CD14-positive monocyte (primary cell): Measurements from ENCODE around the gene POLR3K. TPM values are rescaled to one million over a fixed set of nuclear protein-coding genes. Genes with fewer than 3 reads are reported as not detected.
"Not testable (repeated sequence)": the region's sequence is repeated elsewhere in the genome, so short reads cannot be mapped to it uniquely, and the experiment has no call there.

ENCODE experiments used
- DNase-seq, 3 donors: peaks; one replicate each; pipeline ENCODE4 v3.0.0-alpha.2; 2011 to 2022
- H2AFZ ChIP-seq: 2 replicates; pipeline ENCODE4 v1.6.0; 2012; ENCODE audit warnings: mild to moderate bottlenecking, low read depth, low read length, inconsistent platforms; ENCODE audit not compliant: insufficient read depth, poor library complexity, severe bottlenecking
- H3K27ac ChIP-seq, 2 donors: 1 replicate in 1 of 2; 2 replicates in 1 of 2; pipeline ENCODE4 v1.5.1; 2012 to 2013; ENCODE audit warnings: low read length in 2 of 2, control low read depth in 1 of 2, inconsistent platforms in 1 of 2, low read depth in 1 of 2, mild to moderate bottlenecking in 1 of 2
- H3K27me3 ChIP-seq, 2 donors: one replicate each; pipeline versions ENCODE4 v1.6.0 to v1.6.1; 2011 to 2013; ENCODE audit warnings: low read length in 2 of 2; ENCODE audit not compliant: control insufficient read depth in 2 of 2, insufficient read depth in 2 of 2
- H3K36me3 ChIP-seq, 2 donors: replicated peaks in 1 of 2; 1 replicate in 1 of 2; 2 replicates in 1 of 2; pipeline versions ENCODE4 v1.5.1 to v1.6.1; 2012 to 2013; ENCODE audit warnings: low read length in 2 of 2, control low read depth in 1 of 2, inconsistent platforms in 1 of 2, mild to moderate bottlenecking in 1 of 2; ENCODE audit not compliant: insufficient read depth in 2 of 2, control insufficient read depth in 1 of 2
- H3K4me1 ChIP-seq, 2 donors: 1 replicate in 1 of 2; 2 replicates in 1 of 2; pipeline versions ENCODE4 v1.5.1 to v1.6.1; 2012 to 2013; ENCODE audit warnings: low read length in 2 of 2, control low read depth in 1 of 2, inconsistent platforms in 1 of 2, mild to moderate bottlenecking in 1 of 2, moderate library complexity in 1 of 2; ENCODE audit not compliant: insufficient read depth in 2 of 2, control insufficient read depth in 1 of 2
- H3K4me2 ChIP-seq: replicated peaks from 2 replicates; pipeline ENCODE3; 2012; ENCODE audit warnings: low read length, moderate library complexity, mild to moderate bottlenecking; ENCODE audit not compliant: poor library complexity, severe bottlenecking; ENCODE audit errors: extremely low read depth
- H3K4me3 ChIP-seq, 3 experiments: fragments of 200-600 bp in 1 of 3; sonication (generic) in 1 of 3; replicated peaks in 1 of 3; 1 replicate in 2 of 3; 2 replicates in 1 of 3; pipeline ENCODE4 v1.5.1; 2011 to 2013; ENCODE audit warnings: low read length in 3 of 3, mild to moderate bottlenecking in 3 of 3, control low read depth in 2 of 3, low read depth in 2 of 3, inconsistent platforms in 1 of 3, moderate library complexity in 1 of 3
- H3K79me2 ChIP-seq: 2 replicates; pipeline ENCODE4 v1.6.0; 2012; ENCODE audit warnings: mild to moderate bottlenecking, control low read depth, inconsistent platforms, low read length, moderate library complexity; ENCODE audit not compliant: insufficient read depth
- H3K9ac ChIP-seq: 2 replicates; pipeline ENCODE4 v1.6.0; 2017; ENCODE audit warnings: low read length, mild to moderate bottlenecking; ENCODE audit not compliant: insufficient read depth, poor library complexity, severe bottlenecking
- H3K9me3 ChIP-seq, 2 donors: replicated peaks in 1 of 2; 1 replicate in 1 of 2; 2 replicates in 1 of 2; pipeline versions ENCODE4 v1.5.1 to v1.6.1; 2012 to 2013; ENCODE audit warnings: low read length in 2 of 2, control low read depth in 1 of 2; ENCODE audit not compliant: control insufficient read depth in 1 of 2, insufficient read depth in 1 of 2
- H4K20me1 ChIP-seq: 2 replicates; pipeline ENCODE4 v1.6.0; 2012; ENCODE audit warnings: mild to moderate bottlenecking, low read length, control low read depth, moderate library complexity; ENCODE audit not compliant: insufficient read depth
- H3K27ac Mint-ChIP-seq, 7 donors: one replicate each; pipeline ENCODE4 v1.8.0; 2020; ENCODE audit warnings: mild to moderate bottlenecking in 7 of 7, mixed read lengths in 7 of 7, moderate library complexity in 6 of 7, inconsistent platforms in 2 of 7
- H3K27me3 Mint-ChIP-seq, 3 donors: one replicate each; pipeline ENCODE4 v1.8.0; 2021 to 2022; ENCODE audit warnings: low read depth in 3 of 3, mild to moderate bottlenecking in 3 of 3, mixed read lengths in 3 of 3, moderate library complexity in 3 of 3, inconsistent platforms in 1 of 3
- H3K36me3 Mint-ChIP-seq, 2 donors: one replicate each; pipeline ENCODE4 v1.8.0; 2020; ENCODE audit warnings: mixed read lengths in 2 of 2, inconsistent platforms in 1 of 2, mild to moderate bottlenecking in 1 of 2
- H3K4me1 Mint-ChIP-seq: one replicate; pipeline ENCODE4 v1.8.0; 2020; ENCODE audit warnings: mild to moderate bottlenecking, mixed read lengths
- H3K4me3 Mint-ChIP-seq, 2 donors: one replicate each; pipeline ENCODE4 v1.8.0; 2020; ENCODE audit warnings: mild to moderate bottlenecking in 2 of 2, mixed read lengths in 2 of 2, moderate library complexity in 1 of 2
- H3K9me3 Mint-ChIP-seq, 7 donors: one replicate each; pipeline ENCODE4 v1.8.0; 2020 to 2022; ENCODE audit warnings: mixed read lengths in 7 of 7, mild to moderate bottlenecking in 6 of 7, moderate library complexity in 6 of 7, inconsistent platforms in 2 of 7
- CTCF ChIP-seq: fragments of 200-600 bp; IDR thresholded peaks from one replicate; pipeline ENCODE4 v1.8.0; 2022; ENCODE audit warnings: antibody characterized with exemption, mild to moderate bottlenecking
- WGBS: methylation state at CpG from one replicate; pipeline ENCODE4 v1.1.5; 2013; ENCODE audit warnings: missing lambda C conversion rate; ENCODE audit not compliant: insufficient coverage; 5-methylcytosine and 5-hydroxymethylcytosine counted together
- intact Hi-C, 2 donors: fragments of 100-400 bp; cut with micrococcal nuclease; formaldehyde crosslinking; loops; one replicate each; pipeline versions ENCODE4 v1.15.0 to v1.15.1; 2023
- polyA plus RNA-seq, 3 donors: library from polyadenylated mRNA; depleted of rRNA in 1 of 3; unstranded in 2 of 3; stranded (reverse) in 1 of 3; fragments of 300-500 nt in 2 of 3; fragments of >200 nt in 1 of 3; fragmentation: Illumina TruSeq in 2 of 3; gene quantifications; 1 replicate in 2 of 3; 2 replicates in 1 of 3; pipeline ENCODE4 v1.2.3, GENCODE V29; 2012 to 2021

POLR3K gene
- polyA plus RNA-seq, 3 donors, result 9.9 to 20.8 (median 18.7) TPM

DNA sequence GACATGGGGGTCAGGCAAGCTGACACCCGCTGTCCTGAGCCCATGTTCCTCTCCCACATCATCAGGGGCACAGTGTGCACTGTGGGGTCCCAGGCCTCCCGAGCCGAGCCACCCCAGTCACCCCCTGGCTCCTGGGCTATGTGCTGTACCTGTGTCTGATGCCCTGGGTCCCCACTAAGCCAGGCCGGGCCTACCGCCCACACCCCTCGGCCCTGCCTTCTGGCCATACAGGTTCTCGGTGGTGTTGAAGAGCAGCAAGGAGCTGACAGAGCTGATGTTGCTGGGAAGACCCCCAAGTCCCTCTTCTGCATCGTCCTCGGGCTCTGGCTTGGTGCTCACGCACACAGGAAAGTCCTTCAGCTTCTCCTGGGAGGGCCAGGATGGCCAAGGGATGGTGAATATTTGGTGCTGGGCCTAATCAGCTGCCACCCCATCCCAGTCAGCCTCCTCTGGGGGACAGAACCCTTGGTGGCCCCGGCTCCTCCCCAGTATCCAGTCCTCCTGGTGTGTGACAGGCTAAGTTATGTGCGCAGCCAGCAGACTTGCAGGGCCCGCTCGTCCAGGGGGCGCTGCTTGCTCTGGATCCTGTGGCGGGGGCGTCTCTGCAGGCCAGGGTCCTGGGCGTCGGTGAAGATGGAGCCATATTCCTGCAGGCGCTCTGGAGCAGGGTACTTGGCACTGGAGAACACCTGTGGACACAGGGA lies 36.2 kb downstream of the POLR3K start:
- DNase-seq, H2AFZ ChIP-seq, intact Hi-C loops, H3K36me3 ChIP-seq, H3K9me3 Mint-ChIP-seq, H3K79me2 ChIP-seq, H3K4me1 Mint-ChIP-seq, H3K27ac Mint-ChIP-seq, H4K20me1 ChIP-seq, H3K36me3 Mint-ChIP-seq, H3K9ac ChIP-seq, H3K4me1 ChIP-seq, H3K4me3 Mint-ChIP-seq, H3K27me3 Mint-ChIP-seq, H3K27ac ChIP-seq, H3K4me2 ChIP-seq, H3K4me3 ChIP-seq, H3K27me3 ChIP-seq, H3K9me3 ChIP-seq: not testable (repeated sequence)
- WGBS, result 100% methylated on average over 2 of the region's 20 CpGs

DNA sequence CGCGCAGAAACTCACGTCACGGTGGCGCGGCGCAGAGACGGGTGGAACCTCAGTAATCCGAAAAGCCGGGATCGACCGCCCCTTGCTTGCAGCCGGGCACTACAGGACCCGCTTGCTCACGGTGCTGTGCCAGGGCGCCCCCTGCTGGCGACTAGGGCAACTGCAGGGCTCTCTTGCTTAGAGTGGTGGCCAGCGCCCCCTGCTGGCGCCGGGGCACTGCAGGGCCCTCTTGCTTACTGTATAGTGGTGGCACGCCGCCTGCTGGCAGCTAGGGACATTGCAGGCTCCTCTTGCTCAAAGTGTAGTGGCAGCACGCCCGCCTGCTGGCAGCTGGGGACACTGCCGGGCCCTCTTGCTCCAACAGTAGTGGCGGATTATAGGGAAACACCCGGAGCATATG lies 42.6 kb downstream of the POLR3K start:
- H3K9me3 Mint-ChIP-seq, H3K27me3 Mint-ChIP-seq, H3K4me1 ChIP-seq, H2AFZ ChIP-seq, H3K4me3 ChIP-seq, H3K9me3 ChIP-seq, H3K4me3 Mint-ChIP-seq, intact Hi-C loops, H3K9ac ChIP-seq, H3K79me2 ChIP-seq, H4K20me1 ChIP-seq, DNase-seq, H3K36me3 Mint-ChIP-seq, H3K27ac ChIP-seq, H3K4me1 Mint-ChIP-seq, H3K27ac Mint-ChIP-seq, H3K27me3 ChIP-seq, H3K4me2 ChIP-seq, H3K36me3 ChIP-seq: not testable (repeated sequence)
- peak; percentile 52 for TF ChIP-seq CTCF
- WGBS, result no CpG with 5 or more reads among the region's 27 CpGs
